Lung (tissue), 12 donors: ENCODE data around the gene STEEP1. TPM values are rescaled to one million over a fixed set of nuclear protein-coding genes. Genes with fewer than 3 reads are reported as not detected.

ENCODE experiments used
- ATAC-seq: fragments of 200-7000 bp; cut with Tn5 transposase; one replicate; pipeline ENCODE4 v1.9.1; 2020; ENCODE audit warnings: moderate number of reproducible peaks; ENCODE audit not compliant: insufficient read depth, low FRiP score
- DNase-seq, 3 donors: peaks; one replicate each; pipeline ENCODE4 v3.0.0-alpha.2; 2013 to 2017
- H3K27ac ChIP-seq, 2 donors: one replicate each; pipeline ENCODE4 v1.5.1; 2013; ENCODE audit warnings: mild to moderate bottlenecking in 2 of 2, moderate library complexity in 2 of 2, control low read depth in 1 of 2, inconsistent platforms in 1 of 2, low read depth in 1 of 2, low read length in 1 of 2
- H3K27me3 ChIP-seq, 3 donors: one replicate each; pipeline ENCODE4 v1.5.1; 2013; ENCODE audit warnings: low read length in 2 of 3; ENCODE audit not compliant: control insufficient read depth in 3 of 3, insufficient read depth in 3 of 3
- H3K36me3 ChIP-seq, 4 donors: one replicate each; pipeline ENCODE4 v1.5.1; 2013; ENCODE audit warnings: low read length in 4 of 4, mild to moderate bottlenecking in 1 of 4, moderate library complexity in 1 of 4; ENCODE audit not compliant: control insufficient read depth in 4 of 4, insufficient read depth in 4 of 4
- H3K4me1 ChIP-seq, 5 donors: one replicate each; pipeline ENCODE4 v1.5.1; 2013; ENCODE audit warnings: low read length in 5 of 5, mild to moderate bottlenecking in 2 of 5, moderate library complexity in 1 of 5; ENCODE audit not compliant: control insufficient read depth in 5 of 5, insufficient read depth in 5 of 5
- H3K4me3 ChIP-seq: one replicate; pipeline ENCODE4 v1.5.1; 2013; ENCODE audit warnings: mild to moderate bottlenecking, control low read depth, moderate library complexity
- H3K9ac ChIP-seq, 2 donors: one replicate each; pipeline ENCODE4 v1.5.1; 2013; ENCODE audit warnings: low read length in 2 of 2, control low read depth in 1 of 2; ENCODE audit not compliant: insufficient read depth in 1 of 2
- H3K9me3 ChIP-seq, 4 donors: one replicate each; pipeline ENCODE4 v1.5.1; 2013; ENCODE audit warnings: low read length in 3 of 4, mild to moderate bottlenecking in 1 of 4, moderate library complexity in 1 of 4; ENCODE audit not compliant: control insufficient read depth in 4 of 4, insufficient read depth in 3 of 4
- WGBS, 2 donors: extraction: QIAGEN DNeasy Blood & Tissue Kit; methylation state at CpG; one replicate each; pipeline ENCODE4 v1.1.7; 2013; 5-methylcytosine and 5-hydroxymethylcytosine counted together
- polyA plus RNA-seq, 2 donors: library from polyadenylated mRNA; stranded (reverse); fragments of 200-250 nt; gene quantifications; one replicate each; pipeline ENCODE4 v1.2.1, GENCODE V29; 2013
- total RNA-seq, 2 donors: library from RNA; depleted of rRNA in 1 of 2; stranded (reverse); fragments of >200 nt in 1 of 2; gene quantifications; one replicate each; pipeline ENCODE4 v1.2.1, GENCODE V29; 2014 to 2021
- TF ChIP-seq, protein P1 (sequence below): IDR thresholded peaks from 2 replicates; pipeline ENCODE4 v1.5.1; 2012; ENCODE audit warnings: mild to moderate bottlenecking; ENCODE audit errors: control extremely low read depth, extremely low read depth
- donor health status: control.
- donor health status: control.
- donor health status: Bipolar disorder and iron deficiency.
- donor health status: healthy.
- donor health status: DM: yes; HTN: yes; CAD: no.

Gene STEEP1
- total and polyA plus RNA-seq, 4 donors, result 8.3 to 40.8 (median 18.2) TPM

DNA sequence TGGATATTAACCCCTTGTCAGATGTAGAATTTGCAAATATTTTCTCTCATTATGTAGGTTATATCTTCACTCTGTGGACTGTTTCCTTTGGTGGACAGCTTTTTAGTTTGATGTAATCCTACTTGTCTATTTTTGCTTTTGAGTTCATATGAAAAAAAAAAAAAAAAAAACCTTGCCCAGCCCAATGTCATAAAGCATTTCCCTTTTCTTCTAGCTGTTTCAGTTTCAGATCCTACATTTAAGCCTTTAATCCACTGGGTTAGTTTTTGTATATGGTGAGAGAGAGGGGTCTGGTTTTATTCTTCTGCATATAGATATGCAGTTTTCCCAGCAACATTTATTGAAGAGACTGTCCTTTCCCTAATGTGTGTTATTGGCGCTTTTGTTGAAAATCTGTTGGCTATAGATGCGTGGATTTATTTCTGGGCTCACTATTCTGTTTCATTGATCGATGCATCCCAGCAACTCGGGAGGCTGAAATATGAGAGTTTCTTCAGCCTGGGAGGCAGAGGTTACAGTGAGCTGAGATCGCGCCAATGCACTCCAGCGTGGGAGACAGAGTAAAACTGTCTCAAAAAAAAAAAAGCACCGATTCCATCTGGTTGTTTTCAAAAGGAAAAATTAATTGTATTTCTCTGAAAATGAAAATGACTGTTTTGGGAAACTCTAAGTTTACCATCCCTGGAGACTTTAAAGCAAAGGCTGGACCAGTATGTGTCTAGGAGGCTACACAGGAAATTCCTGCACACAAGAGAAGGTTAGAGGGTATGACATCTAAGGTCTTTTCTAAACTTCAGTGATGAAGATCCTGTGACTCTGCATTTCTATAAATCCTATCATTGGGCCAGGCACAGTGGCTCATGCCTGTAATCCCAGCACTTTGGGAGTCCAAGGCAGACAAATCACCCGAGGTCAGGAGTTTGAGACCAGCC, 35.6 kb downstream of the STEEP1 start:
- Histone ChIP-seq H3K4me3 (no peak overlapping the region), H3K9me3 (no peaks in the 10 kb centered on the region), H3K27me3 (no peaks in the 10 kb centered on the region), H3K4me1 (no peaks in the 10 kb centered on the region), H3K9ac (no peak overlapping the region), H3K27ac (no peak overlapping the region), H3K36me3 (no peaks in the 10 kb centered on the region)
- 77 to 83% methylated on average over 9 of the region's 9 CpGs for WGBS, 2 donors
- TF ChIP-seq, protein P1, sequence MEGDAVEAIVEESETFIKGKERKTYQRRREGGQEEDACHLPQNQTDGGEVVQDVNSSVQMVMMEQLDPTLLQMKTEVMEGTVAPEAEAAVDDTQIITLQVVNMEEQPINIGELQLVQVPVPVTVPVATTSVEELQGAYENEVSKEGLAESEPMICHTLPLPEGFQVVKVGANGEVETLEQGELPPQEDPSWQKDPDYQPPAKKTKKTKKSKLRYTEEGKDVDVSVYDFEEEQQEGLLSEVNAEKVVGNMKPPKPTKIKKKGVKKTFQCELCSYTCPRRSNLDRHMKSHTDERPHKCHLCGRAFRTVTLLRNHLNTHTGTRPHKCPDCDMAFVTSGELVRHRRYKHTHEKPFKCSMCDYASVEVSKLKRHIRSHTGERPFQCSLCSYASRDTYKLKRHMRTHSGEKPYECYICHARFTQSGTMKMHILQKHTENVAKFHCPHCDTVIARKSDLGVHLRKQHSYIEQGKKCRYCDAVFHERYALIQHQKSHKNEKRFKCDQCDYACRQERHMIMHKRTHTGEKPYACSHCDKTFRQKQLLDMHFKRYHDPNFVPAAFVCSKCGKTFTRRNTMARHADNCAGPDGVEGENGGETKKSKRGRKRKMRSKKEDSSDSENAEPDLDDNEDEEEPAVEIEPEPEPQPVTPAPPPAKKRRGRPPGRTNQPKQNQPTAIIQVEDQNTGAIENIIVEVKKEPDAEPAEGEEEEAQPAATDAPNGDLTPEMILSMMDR, result no peak
- ATAC-seq, result no peak
- peak in 1 of 3 donors; percentile 3 for DNase-seq

DNA sequence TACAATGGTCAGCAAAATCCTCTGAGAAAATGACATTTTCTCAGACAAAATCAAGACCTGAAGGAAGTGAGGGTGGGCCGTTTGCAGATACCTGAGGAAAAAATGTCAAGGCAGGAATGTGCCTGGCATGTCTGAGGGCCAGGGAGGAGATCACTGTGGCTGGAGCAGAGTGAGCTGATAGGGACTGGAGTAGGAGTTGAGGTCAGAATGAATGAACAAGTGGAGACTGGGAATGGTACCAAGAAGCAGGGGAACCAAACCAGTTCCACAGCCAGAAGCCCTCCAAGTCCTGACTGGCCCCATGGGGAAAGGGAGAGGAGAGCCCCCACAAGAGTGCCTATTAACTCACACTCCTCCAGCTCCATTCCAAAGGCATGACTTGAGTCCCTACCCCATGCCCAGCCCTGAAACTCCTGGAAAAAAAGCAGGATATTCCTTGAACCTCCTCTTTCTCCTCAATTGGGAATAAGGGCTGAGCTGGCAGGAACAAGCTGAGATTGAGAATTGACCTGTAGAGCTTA, 41.5 kb downstream of the STEEP1 start:
- TF ChIP-seq, protein P1, result no peak
- H3K4me1 ChIP-seq, result peaks cover 0 to 1% (median 0%) of the 10 kb centered on the region in 5 donors
- no peak overlapping the region for H3K27ac ChIP-seq
- no peaks in the 10 kb centered on the region for H3K27me3 ChIP-seq
- DNase-seq (peak in 2 of 3 donors; percentile 10 to 42), ATAC-seq (no peak)
- H3K4me3 ChIP-seq, result no peak overlapping the region
- H3K9me3 ChIP-seq, result no peaks in the 10 kb centered on the region
- no peak overlapping the region for H3K9ac ChIP-seq
- 54 to 77% methylated on average over 1 of the region's 1 CpG for WGBS, 2 donors
- no peaks in the 10 kb centered on the region for H3K36me3 ChIP-seq

DNA sequence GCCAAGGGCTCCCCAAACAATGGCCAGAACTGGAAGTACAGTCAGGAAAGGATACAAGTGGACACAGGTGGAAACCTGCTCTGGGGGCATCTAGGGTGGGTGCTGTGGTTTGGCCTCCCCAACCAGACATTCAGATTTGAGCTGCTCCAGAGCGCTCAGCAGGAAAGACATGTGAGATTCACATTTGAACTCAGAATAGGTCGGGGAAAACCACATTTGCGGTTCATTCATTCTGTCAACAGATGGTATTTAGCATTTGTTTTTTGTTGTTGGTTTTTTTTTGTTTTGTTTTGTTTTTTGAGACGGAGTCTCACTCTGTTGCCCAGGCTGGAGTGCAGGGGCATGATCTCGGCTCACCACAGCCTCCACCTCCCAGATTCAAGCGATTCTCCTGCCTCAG, 44.0 kb downstream of the STEEP1 start:
- H3K9me3 ChIP-seq, result no peaks in the 10 kb centered on the region
- no peak overlapping the region for H3K27ac ChIP-seq
- DNase-seq (no peak), ATAC-seq (no peak)
- no peaks in the 10 kb centered on the region for H3K36me3 ChIP-seq
- TF ChIP-seq, protein P1, result no peak
- H3K27me3 ChIP-seq, result no peaks in the 10 kb centered on the region
- peaks cover 0 to 1% (median 0%) of the 10 kb centered on the region in 5 donors for H3K4me1 ChIP-seq
- 86 to 87% methylated on average over 6 of the region's 6 CpGs for WGBS, 2 donors
- no peak overlapping the region for H3K9ac ChIP-seq
- no peak overlapping the region for H3K4me3 ChIP-seq
